NOMO-1 treated with dmso at 0.1 percent for 144 hours (cell line): ENCODE data around the gene DLL3.
A peak's percentile ranks its signal among the peaks of the same experiment; 100 is the strongest.

Experiments
- DNase-seq: peaks from one replicate; lab custom pipeline; 2025; ENCODE audit not compliant: unreplicated experiment; lab: John Stamatoyannopoulos, UW

DLL3 gene

GRCh38 chr19:39481229-39481545, 17.6 kb upstream of the DLL3 start:
- DNase-seq: no peak

GRCh38 chr19:39481676-39482075, 17.1 kb upstream of the DLL3 start:
- DNase-seq: no peak

- DNase-seq: no peak
These were observed 15.6 kb upstream of the DLL3 start for GRCh38 chr19:39483141-39483540.

- DNase-seq: no peak
These were observed 9.0 kb upstream of the DLL3 start for GRCh38 chr19:39489756-39490155.

- DNase-seq: no peak
These were observed 6.5 kb upstream of the DLL3 start for GRCh38 chr19:39492225-39492624.

- DNase-seq: no peak
These were observed 6.0 kb upstream of the DLL3 start for GRCh38 chr19:39492788-39493187.

- no peak for DNase-seq
These were observed 4.1 kb upstream of the DLL3 start for GRCh38 chr19:39494661-39495060.

GRCh38 chr19:39496063-39496462, 2.7 kb upstream of the DLL3 start:
- DNase-seq: no peak

GRCh38 chr19:39497701-39497995, 1.1 kb upstream of the DLL3 start:
- no peak for DNase-seq

GRCh38 chr19:39497996-39498797, 550 bp upstream of the DLL3 start:
- DNase-seq: no peak

GRCh38 chr19:39499932-39500331, 1.2 kb downstream of the DLL3 start:
- no peak for DNase-seq

- no peak for DNase-seq
These were observed 1.8 kb downstream of the DLL3 start for GRCh38 chr19:39500543-39500942.

- no peak for DNase-seq
These were observed 2.6 kb downstream of the DLL3 start for GRCh38 chr19:39501340-39501739.

GRCh38 chr19:39502640-39503417, 4.1 kb downstream of the DLL3 start:
- DNase-seq: peak; percentile 22

GRCh38 chr19:39506598-39506943, 7.8 kb downstream of the DLL3 start:
- no peak for DNase-seq

- DNase-seq: peak; percentile 2
These were observed 8.4 kb downstream of the DLL3 start for GRCh38 chr19:39506944-39507714.

- no peak for DNase-seq
These were observed 9.1 kb downstream of the DLL3 start for GRCh38 chr19:39507715-39508364.

GRCh38 chr19:39508629-39509028, 9.9 kb downstream of the DLL3 start:
- DNase-seq: no peak

GRCh38 chr19:39509233-39509632, 10.5 kb downstream of the DLL3 start:
- no peak for DNase-seq

GRCh38 chr19:39512988-39513387, 14.2 kb downstream of the DLL3 start:
- no peak for DNase-seq

- DNase-seq: no peak
These were observed 16.2 kb downstream of the DLL3 start, which contains the start of gene SELENOV for GRCh38 chr19:39514840-39515550. SELENOV (plus strand) TSS chr19:39515139; CDS start chr19:39515213, 74 bp downstream.
